ENCODE measurements around the gene OR4D2.
"Not testable (repeated sequence)": the region's sequence is repeated elsewhere in the genome, so short reads cannot be mapped to it uniquely, and the experiment has no call there.

OR4D2 gene

DNA sequence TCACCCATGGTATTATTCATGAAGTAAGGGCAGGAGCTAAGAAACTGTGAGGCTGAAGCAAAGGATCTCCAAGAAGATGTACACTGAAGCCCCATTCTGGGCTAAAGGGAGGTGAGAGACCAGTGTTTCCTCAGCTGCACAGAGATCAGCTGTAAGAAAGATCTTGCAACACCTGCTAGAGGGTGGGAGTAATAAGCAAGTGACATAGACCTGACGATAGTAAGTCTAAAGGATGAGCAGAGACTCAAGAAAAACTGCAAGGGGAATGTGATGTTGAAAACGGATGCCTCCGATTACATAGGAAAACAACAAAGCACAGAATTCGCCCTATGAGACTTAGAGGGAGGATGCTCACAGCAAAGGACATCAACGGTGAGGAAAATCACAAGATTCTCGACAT, at the start of gene OR4D2:
TSS of gene OR4D2 (plus strand) at position 301 of the 400 bp plus-strand sequence. CDS start 2,674 bp downstream, outside the sequence.
- DNase-seq (ENCODE audit: low read depth): no peak

DNA sequence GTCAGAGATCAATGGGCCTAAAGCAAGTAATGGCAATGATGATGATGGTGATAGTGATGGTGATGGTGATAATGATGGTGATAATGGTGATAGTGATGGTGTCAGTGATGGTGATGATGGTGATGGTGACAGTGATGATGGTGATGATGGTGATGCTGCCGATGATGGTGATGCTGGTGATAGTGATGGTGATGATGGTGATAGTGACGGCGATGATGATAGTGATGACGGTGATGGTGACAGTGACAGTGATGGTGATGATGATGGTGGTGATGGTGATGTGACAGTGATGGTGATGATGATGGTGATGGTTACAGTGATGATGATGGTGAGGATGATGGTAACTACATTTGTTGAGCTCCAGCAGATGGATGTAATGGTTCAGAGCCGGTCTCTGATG, 49.4 kb upstream of the OR4D2 start:
- DNase-seq (ENCODE audit: low read depth): no peak

DNA sequence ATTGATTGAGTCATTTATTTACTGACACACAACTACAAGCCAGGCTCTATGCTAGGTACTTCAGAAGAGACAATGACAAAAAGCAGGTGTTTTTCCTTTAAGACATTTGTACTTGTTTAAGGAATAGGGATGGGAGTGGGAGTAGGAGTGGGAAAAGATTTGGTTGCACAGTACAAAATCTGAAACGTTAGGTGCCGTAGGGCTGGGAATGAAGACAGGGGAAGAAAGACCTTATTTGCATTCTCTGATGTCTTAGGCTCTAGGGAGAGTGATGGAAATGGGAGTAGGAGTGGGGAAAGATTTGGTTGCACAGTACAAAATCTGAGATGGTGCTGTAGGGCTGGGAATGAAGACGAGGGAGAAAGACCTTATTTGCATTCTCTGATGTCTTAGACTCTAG, 47.3 kb upstream of the OR4D2 start:
- DNase-seq (ENCODE audit: low read depth): no peak

DNA sequence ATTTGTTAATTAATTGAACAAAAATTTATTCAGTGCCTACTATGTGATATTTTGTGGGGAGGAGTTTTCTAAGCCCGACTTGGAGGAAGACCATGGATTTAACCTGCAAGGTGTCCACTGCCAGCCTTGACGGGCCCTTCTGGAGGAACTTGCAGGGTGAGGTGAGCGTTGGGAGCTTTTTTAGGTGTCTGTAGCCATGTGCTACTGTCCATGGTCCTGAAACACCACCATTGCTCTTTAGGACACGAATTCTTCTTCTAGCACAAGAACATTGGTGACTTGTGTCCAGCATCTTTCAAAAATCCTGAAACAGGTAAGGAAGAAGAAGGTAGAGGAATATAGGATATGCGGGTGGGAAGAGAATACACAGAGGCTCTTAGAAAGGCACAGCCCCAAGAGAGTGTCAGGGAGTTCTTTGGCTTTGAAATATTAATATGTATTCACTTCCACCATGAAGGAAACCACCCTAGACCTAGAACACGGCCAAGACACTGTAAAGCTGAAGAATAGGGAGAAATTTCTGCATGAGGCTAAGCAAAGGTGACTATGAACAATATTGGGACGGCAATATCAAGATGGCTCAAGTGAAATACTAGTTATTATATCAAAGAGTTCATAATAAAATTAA, 46.5 kb upstream of the OR4D2 start:
- peak; percentile 69 for DNase-seq (ENCODE audit: low read depth)

DNA sequence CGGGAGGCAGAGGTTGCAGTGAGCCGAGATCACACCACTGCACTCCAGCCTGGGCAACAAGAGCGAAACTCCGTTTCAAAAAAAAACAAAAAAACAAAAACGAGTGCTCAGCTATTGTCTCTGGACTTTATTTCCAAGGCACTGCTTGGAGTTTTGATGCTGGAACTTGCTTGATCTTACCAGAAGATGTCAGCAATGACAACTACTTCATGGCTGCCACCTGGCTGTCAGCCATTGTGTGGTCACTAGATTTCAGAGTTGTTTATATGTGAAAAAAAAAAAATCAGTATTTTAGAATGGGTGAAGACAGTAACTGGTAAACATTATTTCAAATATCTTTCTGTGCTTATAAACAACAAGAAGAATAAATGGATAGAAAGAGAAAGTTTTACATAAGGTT, 44.9 kb upstream of the OR4D2 start:
- DNase-seq (ENCODE audit: low read depth): peak; percentile 70

DNA sequence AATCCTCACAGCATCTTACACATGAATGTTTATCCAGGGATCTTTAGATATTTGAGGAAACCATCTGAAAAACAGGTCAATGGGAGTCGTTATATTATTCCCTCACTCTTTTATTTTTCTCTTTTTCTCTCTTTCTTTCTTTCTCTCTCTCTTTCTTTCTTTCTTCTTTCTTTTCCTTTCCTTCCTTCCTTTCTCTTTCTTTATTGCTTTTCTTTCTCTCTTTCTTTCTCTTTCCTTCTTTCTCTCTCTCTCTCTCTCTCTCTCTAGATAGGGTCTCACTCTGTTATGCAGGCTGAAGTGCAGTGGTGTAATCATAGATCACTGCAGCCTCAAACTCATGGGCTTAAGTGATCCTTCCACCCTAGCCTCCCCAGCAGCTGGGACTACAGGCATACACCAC, 38.9 kb upstream of the OR4D2 start:
- DNase-seq (ENCODE audit: low read depth): no peak

DNA sequence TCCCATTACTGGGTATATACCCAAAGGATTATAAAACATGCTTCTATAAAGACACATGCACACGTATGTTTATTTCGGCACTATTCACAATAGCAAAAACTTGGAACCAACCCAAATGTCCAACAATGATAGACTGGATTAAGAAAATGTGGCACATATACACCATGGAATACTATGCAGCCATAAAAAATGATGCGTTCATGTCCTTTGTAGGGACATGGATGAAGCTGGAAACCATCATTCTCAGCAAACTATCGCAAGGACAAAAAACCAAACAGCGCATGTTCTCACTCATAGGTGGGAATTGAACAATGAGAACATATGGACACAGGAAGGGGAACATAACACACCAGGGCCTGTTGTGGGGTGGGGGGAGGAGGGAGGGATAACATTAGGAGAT, 34.1 kb upstream of the OR4D2 start:
- DNase-seq (ENCODE audit: low read depth): not testable (repeated sequence)

DNA sequence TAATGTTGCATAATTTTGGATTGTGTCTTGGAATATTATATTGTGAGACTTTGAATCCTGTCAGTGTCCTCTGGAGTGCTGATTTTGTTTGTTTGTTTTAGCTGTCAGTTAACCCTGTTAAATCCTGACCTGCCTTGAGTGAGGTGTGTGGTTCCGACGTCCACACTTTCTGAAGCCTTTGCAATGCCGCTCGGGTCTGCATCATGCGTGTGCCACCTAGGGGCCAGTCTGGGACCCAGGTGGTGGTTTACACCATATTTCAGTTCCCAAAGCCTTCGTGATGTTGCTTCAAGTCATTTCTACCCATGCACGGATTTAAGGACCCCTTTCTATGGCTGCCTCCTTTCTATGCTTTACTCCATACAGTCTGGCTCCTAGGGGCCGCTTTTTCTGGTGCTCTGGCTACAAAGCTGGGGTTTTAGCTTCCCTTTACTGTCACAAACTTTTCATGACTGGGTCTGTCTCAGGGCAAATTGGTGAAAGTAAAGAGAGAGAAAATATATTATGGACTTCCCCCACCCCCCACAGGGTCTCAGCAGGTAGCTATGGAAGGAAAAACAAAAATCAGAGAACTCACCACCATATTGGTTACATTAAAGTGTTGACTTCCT, 30.0 kb upstream of the OR4D2 start:
- peak; percentile 33 for DNase-seq (ENCODE audit: low read depth)

DNA sequence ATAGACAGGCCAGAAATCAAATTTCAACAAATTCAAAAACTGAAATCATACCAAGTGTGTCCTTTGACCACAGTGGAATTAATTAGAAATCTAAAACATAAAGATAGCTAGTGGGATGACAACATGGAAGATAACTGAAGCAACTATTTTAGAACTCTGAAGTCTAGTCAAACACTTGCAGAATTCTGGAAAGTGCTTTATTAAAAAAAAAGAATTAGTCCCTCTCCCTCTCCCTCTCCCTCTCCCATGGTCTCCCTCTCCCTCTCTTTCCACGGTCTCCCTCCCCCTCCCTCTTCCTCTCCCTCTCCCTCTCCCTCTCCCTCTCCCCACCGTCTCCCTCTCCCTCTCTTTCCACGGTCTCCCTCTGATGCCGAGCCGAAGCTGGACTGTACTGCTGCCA, 25.3 kb upstream of the OR4D2 start:
- no peak for DNase-seq (ENCODE audit: low read depth)

DNA sequence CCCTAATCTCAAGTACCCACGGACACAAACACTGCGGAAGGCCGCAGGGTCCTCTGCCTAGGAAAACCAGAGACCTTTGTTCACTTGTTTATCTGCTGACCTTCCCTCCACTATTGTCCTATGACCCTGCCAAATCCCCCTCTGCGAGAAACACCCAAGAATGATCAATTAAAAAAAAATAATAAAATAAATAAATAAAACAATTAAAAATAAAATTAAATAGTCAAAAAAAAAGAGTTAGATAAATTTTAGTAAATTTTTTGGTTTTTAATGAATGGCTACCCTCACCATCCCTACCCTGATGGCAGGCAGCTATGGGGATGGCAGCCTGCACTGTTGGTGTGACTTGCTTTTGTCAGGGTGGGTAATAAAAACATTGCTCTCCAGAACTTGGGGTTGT, 23.4 kb upstream of the OR4D2 start:
- not testable (repeated sequence) for DNase-seq (ENCODE audit: low read depth)

DNA sequence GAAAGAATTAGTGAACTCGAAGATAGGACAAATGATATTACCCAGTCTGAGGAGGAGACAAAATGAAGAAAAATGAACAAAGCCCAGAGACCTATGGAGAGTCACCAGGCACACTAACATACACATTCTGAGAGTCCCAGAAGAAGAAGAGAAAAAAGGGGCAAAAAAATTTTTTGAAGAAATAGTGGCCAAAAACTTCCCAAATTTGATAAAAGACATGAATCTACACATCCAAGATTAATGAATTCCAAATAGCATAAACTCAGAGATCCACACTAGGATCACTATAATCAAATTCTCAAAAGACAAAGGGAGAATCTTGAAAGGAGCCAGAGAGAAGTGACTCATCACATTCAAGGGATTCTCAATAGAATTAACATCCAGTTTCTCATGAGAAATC, 22.0 kb upstream of the OR4D2 start:
- no peak for DNase-seq (ENCODE audit: low read depth)

DNA sequence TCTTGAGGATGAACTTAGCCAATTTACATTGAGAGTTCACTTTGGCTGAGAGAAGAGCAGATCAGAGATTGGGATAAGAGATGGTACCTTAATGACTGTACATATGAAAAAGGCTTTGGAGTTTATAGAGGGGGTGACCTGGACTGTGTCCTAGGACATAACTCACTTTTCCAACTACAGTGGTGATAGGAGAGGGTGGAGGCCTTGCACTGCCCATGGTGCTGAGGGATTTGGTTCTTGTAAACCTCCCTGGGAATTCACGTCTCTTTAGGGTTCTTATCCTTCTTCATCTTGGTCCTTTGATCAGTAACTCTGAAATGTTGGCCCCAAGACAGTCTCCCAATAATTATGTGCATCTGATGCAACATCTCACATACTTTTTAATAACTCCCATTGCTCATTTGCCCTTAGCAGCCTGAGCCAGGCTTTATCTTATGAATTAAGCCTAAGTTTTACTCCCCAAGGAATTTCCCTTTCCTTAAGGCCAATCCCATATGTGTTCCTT, 18.8 kb upstream of the OR4D2 start, which contains the start of gene OR4D1:
TSS of gene OR4D1 (plus strand) at position 455 of the 505 bp plus-strand sequence. CDS start 6,770 bp downstream, outside the sequence.
- DNase-seq (ENCODE audit: low read depth): no peak

DNA sequence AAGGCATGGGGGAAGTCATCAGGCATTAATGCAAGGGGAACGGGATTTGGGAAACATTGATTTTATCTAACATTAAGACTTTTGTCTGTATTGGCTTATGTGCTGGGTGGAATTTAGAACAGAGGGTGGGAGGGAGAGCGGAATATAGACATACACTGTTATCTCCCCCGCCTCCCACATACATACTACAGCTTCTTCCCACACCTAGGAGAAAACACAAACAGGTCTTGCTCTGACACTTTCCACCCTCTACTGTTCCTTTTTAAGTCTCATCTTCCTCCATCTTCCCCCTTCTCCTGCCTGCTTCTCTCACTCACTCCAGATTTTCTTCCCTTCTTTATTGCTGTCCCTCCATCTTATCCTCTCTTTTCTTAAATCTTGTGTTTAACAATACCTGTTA, 18.2 kb upstream of the OR4D2 start:
- no peak for DNase-seq (ENCODE audit: low read depth)

DNA sequence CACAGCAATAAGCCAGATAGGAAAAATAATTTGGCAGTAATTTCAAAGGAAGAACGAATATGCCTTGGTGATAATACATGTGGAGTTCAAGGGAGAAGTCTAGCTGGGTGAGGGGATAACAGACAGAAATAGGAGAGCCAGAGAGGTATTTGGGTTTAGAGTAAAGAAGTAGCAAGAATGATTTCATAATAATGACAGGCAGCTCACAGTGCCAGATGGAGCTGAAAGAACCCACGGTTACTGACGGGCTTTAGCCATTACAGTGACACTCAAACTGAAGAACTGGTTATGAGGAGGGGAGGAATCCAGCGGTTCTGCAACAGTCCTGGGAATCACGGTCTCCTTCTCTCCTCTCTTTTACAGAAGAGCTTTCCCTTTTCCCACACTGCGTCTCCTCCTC, 16.4 kb upstream of the OR4D2 start:
- no peak for DNase-seq (ENCODE audit: low read depth)

DNA sequence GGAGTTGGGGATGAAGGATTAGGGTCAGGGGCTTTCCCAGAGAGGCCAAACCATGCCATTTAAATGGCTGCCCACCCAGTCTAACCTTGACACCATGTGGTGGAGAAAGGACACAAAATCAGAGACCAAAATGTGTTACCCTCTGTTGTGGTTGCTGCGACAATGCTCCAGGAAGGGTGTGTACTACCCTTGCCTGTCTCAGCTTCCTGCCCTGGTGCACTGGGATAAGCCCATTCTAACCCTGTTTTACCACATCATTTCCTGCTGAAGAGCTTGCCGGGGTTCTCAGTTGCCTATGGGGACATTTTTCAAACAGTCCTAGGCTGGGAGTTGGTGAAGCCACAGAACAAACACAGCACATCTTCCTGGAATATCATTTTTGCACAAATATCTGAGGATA, 13.7 kb upstream of the OR4D2 start:
- DNase-seq (ENCODE audit: low read depth): no peak

DNA sequence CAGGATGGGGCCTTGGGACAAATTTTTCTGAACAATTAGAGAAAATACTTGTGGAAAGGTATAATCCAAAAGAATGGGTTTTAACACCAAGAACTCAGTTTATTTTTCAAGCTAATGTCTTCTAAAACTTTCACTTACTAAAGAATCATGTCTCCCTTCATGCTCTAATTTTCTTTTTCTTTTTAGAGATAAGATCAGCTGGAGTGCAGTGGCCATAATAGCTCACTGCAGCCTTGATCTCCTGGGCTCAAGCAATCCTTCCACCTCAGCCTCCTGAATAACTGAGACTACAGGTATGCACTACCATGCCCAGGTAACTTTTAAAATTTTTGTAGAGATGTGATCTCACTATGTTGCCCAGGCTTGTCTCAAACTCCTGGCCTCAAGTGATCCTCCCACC, 13.1 kb upstream of the OR4D2 start:
- DNase-seq (ENCODE audit: low read depth): no peak

DNA sequence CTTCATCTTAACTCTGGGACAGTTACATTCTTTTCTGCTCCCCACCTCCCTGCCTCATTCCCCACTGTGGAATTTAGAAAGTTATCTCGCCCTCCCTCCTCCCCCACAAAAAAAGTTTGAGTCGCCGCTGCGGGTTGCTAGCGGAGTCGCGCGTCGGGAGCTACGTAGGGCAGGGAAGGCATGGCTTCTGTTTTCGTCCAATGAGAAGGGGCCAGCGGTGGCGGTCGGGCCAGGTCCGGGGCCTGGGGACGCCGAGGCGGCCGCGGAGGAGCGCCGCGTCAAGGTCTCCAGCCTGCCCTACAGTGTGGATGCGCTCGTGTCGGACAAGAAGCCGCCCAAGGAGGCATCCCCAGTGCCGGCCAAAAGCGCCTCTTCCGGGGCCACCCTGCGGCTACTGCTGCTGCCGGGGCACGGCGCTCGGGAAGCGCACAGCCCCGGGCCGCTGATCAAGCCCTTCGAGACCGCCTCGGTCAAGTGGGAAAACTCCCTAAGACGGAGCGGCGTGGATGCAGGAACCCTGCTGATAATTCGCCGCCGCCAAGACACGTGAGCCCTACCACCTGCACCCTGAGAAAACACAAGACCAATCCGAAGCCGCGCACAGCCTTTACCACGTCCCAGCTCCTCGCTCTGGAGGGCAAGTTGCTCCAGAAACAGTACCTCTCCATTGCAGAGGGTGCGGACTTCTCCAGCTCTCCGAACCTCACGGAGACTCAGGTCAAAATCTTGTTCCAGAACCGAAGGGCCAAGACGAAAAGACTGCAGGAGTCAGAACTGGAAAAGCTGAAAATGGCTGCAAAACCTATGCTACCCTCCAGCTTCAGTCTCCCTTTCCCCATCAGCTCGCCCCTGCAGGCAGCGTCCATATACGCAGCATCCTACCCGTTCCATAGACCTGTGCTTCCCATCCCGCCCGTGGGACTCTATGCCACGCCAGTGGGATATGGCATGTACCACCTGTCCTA, 9.7 kb upstream of the OR4D2 start:
- DNase-seq (ENCODE audit: low read depth): no peak

DNA sequence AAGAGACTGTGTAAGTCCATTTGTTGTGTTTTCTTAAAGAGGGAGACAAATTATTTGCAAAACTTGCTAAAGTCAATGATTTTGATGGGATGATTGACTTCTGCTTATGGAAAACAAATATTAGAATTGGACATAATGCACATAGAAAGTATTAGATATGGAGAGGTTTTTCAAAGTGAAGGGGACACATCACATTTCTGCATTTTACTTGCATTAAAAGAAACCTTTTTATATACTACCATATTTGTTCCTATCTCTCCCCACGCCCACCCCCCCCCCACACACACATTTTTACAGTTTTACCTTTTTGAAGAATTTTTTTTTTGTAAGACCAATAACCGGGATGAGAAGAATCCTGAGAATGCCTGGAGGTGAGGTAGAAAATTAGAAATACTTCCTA, 8.6 kb upstream of the OR4D2 start:
- no peak for DNase-seq (ENCODE audit: low read depth)

DNA sequence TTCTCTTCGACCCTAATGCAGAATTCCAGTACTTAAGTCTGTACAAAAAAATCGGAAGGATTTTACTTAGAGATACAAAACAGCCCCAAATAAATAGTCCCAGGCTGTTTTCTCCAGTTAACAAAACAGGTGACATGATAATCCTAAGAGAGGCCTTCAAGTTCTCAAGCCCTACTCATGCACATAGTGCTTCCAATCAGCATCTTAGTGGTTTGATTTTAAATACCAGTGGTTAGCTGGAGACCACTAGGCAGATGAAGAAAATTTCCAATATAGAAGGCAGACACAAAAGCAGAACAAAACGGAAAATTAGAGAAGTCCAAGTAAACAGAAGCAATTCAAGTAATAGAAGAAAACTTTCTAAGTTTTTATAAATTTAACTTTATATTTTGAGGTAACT, 5.2 kb upstream of the OR4D2 start:
- DNase-seq (ENCODE audit: low read depth): no peak

DNA sequence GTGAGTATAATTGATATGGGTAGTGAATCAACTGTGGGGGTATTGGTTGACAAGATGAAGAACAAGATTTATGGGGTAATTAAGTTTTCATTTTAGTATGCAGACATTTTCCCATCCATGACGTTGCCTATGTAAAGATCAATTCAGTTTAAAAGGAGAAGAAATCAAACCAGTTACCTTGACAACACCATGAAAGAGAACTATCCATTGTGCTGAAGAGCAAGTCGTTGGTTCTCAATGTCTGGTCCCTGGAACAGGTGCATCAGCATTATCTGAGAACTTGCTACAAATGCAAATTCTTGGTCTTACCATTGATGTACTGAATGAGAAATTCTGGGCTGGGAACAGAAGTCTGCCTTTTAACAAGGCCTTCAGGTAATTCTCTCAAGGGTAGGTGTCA, 801 bp upstream of the OR4D2 start:
- no peak for DNase-seq (ENCODE audit: low read depth)

DNA sequence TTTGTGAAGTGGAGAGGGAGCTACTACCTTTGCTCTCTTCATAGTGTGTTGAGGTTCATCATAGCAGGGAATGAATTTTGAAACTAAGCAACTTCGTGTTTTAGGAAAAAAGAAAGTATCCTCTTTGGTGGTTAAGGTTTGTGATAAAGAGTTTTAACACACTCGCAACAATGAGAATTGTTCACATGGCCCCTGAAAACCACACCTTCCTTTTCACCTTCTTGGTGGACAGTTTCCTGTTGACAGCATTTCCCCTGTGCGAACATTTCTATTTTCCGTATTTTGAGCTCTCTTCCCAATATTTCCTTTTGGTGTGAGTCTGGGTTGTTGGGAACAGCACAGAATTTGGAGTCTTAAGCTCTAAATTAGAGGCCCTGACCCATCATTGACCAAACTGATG, 3.8 kb downstream of the OR4D2 start:
- no peak for DNase-seq (ENCODE audit: low read depth)

DNA sequence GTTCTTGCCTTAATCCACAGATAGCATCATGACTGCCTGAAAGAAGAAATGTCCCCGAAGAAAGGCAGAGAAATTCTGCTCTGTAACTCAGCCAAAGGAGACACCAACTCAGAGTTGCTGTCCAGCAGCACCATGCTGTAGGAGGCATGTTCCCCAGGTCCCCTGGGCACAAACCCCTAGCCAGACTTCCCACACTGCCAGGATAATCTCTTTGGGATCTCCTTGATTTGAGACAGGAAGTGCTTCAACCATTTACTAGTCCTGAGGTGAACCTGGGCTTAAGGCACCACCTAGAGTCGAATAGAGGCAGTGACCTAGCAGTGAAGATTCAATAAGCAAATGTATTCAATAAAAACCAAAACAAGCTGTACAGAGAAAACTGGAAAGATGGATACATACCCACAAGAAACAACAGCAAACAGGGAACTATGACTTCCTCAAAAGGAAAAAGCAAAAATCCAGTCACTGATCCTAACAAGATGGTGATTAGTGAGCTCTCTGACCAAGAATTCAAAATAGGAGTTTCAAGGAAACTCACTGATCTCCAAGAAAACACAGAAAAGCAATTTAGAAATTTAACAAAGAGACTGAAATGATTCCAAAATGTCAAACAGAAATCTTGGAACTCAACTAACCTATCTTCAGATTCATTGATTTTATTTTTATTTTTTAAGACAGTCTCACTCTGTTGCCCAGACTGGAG, 5.7 kb downstream of the OR4D2 start:
- DNase-seq (ENCODE audit: low read depth): peak; percentile 65

Measured in ELR (cell line).